Measurements from ENCODE around the gene ZFYVE26. TPM values are rescaled to one million over a fixed set of nuclear protein-coding genes. Genes with fewer than 3 reads are reported as not detected.
"Not testable (repeated sequence)": the region's sequence is repeated elsewhere in the genome, so short reads cannot be mapped to it uniquely, and the experiment has no call there.

ZFYVE26 gene
- total RNA-seq, 1 donor from 2014 or later = 12.6 TPM

GRCh38 chr14:67710209-67710608 lies 106.2 kb downstream of the ZFYVE26 start:
- no peak for DNase-seq (ENCODE audit: low read depth in 2 of 2)

DNA sequence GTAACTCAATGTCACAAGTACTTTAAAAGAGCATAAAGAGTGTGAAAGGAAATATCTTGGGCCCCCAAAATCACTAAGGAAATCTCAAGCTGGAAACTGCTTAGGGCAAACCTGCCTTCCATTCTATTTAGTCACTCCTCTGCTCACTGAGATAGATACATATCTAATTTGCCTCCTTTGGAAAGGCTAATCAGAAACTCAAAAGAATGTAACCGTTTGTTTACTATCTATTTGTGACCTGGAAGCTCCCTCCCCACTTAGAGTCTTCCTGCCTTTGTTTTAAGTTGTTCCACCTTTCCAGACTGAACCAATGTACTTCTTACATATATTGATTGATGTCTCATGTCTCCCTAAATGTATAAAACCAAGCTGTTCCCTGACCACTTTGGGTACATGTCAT lies 106.6 kb downstream of the ZFYVE26 start:
- not testable (repeated sequence) for DNase-seq (ENCODE audit: low read depth in 2 of 2)

DNA sequence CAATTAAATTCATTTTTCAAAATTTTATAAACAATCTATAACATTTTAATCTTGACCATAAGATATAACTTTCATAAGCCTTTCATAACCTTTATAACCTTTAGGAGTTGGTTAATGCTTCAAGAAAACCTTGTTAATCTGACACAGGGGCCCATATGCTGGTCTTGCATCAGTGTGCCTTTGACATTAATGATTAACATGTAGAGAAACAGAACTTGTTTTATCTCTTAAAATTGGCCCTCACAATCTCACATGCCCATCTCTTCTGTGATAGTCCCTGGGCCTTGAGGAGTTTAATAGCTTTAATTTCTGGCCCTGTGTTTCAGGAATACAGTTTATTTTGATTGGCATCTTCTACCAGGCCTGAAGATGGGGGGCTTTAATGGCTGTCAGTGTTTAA lies 107.0 kb downstream of the ZFYVE26 start:
- DNase-seq (ENCODE audit: low read depth in 2 of 2) = not testable (repeated sequence)

GRCh38 chr14:67705211-67705610 lies 111.2 kb downstream of the ZFYVE26 start:
- DNase-seq (ENCODE audit: low read depth in 2 of 2) = no peak

DNA sequence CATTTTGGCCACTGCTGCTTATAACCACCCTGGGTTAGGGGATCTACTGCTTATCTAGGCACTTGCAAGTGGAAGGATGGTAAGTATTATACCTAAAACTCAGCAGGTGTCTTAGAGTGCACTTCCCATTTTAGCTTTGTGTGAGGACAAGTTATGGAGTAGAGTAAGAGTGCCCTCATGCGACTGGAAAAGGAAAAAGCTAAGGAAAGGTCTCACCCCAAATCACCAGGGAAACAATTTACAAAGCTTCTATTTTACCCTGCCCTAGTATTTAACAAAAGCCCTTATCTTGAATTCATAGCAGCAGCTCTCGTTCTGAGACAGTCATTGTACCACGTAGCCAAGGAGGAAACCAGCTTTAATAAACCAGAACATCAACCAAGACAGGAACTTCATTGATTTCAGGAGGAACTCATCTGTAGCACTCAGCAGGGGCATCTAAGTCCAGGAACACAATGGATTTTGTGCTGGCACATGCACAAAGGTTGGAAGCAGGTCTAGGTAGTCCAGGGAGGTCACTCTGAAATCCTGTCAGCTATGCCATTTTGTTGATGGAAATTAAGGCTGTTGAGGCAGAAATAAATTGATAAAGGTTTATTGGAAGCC lies 111.8 kb downstream of the ZFYVE26 start:
- DNase-seq (ENCODE audit: low read depth in 2 of 2) = peak; percentile 36 to 63

- no peak for DNase-seq (ENCODE audit: low read depth in 2 of 2)
Observed at GRCh38 chr14:67703997-67704396, 112.4 kb downstream of the ZFYVE26 start.

- not testable (repeated sequence) for DNase-seq (ENCODE audit: low read depth in 2 of 2)
Observed at GRCh38 chr14:67701492-67701891, 114.9 kb downstream of the ZFYVE26 start, which contains the start of gene RDH12. TSS of gene RDH12 (plus strand) at chr14:67701886. CDS start at chr14:67722643, 20,757 bp downstream.

DNA sequence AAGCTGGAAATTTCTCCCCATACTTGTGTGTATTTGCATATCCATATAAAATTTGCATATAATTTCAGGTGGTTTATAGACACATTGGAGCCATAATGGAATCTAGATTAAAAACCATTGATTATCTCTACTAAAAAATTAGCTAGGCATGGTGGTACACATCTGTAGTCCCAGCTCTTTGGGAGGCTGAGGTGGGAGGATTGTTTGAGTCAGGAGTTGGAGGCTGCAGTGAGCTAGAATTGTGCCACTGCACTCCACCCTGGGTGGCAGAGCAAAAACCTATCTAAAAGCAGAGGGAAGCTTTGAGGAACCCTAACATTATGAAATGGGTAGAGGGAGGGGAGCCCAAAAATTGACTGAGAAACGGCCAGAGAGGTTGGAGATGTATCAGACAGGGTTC lies 118.2 kb downstream of the ZFYVE26 start:
- DNase-seq (ENCODE audit: low read depth in 2 of 2) = no peak

DNA sequence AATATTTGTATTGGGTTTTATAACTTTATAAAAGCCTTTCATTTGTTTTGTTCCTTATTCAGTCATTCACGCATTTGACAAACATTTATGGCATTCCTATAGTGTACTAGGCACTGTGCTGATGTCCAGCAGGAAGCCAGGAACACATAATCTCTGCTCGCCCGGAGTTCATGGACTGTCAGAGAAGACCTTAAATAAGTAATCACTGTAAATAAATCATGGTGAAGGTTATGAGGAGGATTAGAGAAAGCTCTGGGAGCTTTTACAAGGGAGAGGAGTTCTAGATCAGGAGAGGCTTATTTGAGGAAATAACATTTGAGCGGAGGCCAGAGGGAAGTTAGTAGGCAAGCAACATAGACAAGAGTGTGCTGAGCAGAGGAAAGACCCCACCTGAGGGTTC lies 119.4 kb downstream of the ZFYVE26 start:
- DNase-seq (ENCODE audit: low read depth in 2 of 2) = no peak

Other genes starting within 250 kb of the ZFYVE26 start
- 9.2 and 14.2 TPM in 2 replicates for gene PIGH, start 216.3 kb downstream of the ZFYVE26 start, total RNA-seq
- gene ARG2, start 196.7 kb downstream of the ZFYVE26 start, total RNA-seq = 29.2 and 39.7 TPM in 2 replicates
- 36.2 and 51.2 TPM in 2 replicates for gene VTI1B, start 142.0 kb downstream of the ZFYVE26 start, total RNA-seq
- 77.0 and 84.6 TPM in 2 replicates for gene RDH11, start 120.8 kb downstream of the ZFYVE26 start, total RNA-seq
- gene RDH12, start 114.7 kb downstream of the ZFYVE26 start, total RNA-seq = not detected in 2 replicates
- gene RAD51B, start 3.2 kb upstream of the ZFYVE26 start, total RNA-seq = 6.3 and 9.2 TPM in 2 replicates